HepG2 (cell line): ENCODE results near the gene LAMA5. TPM values are rescaled to one million over a fixed set of nuclear protein-coding genes. Genes with fewer than 3 reads are reported as not detected.

Experiments used
- CENPT ChIP-seq: sonication (generic); formaldehyde crosslinking; IDR thresholded peaks from 2 replicates; pipeline ENCODE4 v1.8.0; 2022; ENCODE audit warnings: low read depth, mild to moderate bottlenecking, moderate library complexity, missing genetic modification reagents
- HES4 ChIP-seq: sonication (generic); formaldehyde crosslinking; IDR thresholded peaks from 2 replicates; pipeline ENCODE4 v1.9.0; 2021; ENCODE audit warnings: mild to moderate bottlenecking, missing genetic modification reagents, borderline replicate concordance
- LCORL ChIP-seq, 2 experiments: fragments of 450-650 bp in 1 of 2; sonication (generic) in 1 of 2; formaldehyde crosslinking in 1 of 2; IDR thresholded peaks; 2 replicates each; pipeline versions ENCODE4 v1.5.0 to v1.6.1; 2017 to 2020; ENCODE audit warnings: antibody characterized with exemption in 1 of 2, missing genetic modification reagents in 1 of 2
- SMARCC2 ChIP-seq: fragments of 450-650 bp; IDR thresholded peaks from 2 replicates; pipeline ENCODE4 v1.6.1; 2017; ENCODE audit warnings: antibody characterized with exemption, mild to moderate bottlenecking
- TGIF2 ChIP-seq: IDR thresholded peaks from 2 replicates; pipeline ENCODE4 v1.6.1; 2016; ENCODE audit warnings: control low read depth, missing compliant biosample characterization
- USF2 ChIP-seq, 2 experiments: sonication (generic) in 1 of 2; formaldehyde crosslinking in 1 of 2; IDR thresholded peaks; 2 replicates each; pipeline versions ENCODE4 v1.5.1 to v1.6.1; 2011 to 2020; ENCODE audit warnings: borderline replicate concordance in 1 of 2, low read depth in 1 of 2, low read length in 1 of 2, mild to moderate bottlenecking in 1 of 2, missing genetic modification reagents in 1 of 2, moderate library complexity in 1 of 2
- ZBTB33 ChIP-seq: sonication (generic); formaldehyde crosslinking; IDR thresholded peaks from 2 replicates; pipeline ENCODE4 v1.4.0; 2020; ENCODE audit warnings: missing genetic modification reagents
- ZNF101 ChIP-seq: sonication (generic); formaldehyde crosslinking; IDR thresholded peaks from 2 replicates; pipeline ENCODE4 v1.4.0; 2020; ENCODE audit warnings: mild to moderate bottlenecking, low read depth, missing genetic modification reagents, borderline replicate concordance
- ZNF407 ChIP-seq: sonication (generic); formaldehyde crosslinking; IDR thresholded peaks from one replicate; pipeline ENCODE4 v1.5.1; 2020; ENCODE audit warnings: mild to moderate bottlenecking, missing genetic modification reagents; ENCODE audit errors: not compliant biosample characterization
- polyA plus RNA-seq, 8 experiments: library from polyadenylated mRNA; depleted of rRNA in 3 of 8; stranded (reverse) in 7 of 8; unstranded in 1 of 8; fragments of >200 nt; fragmentation: Illumina TruSeq in 4 of 8; extraction: Trizol in 4 of 8; gene quantifications; 2 replicates each; pipeline versions ENCODE4 v1.2.1 to v1.2.3, GENCODE V29; 2011 to 2016; ENCODE audit warnings: low read depth in 4 of 8, missing spikeins in 1 of 8, mixed read lengths in 1 of 8; ENCODE audit not compliant: insufficient read depth in 1 of 8
- total RNA-seq, 5 experiments: library from RNA; depleted of rRNA; stranded (reverse); fragments of >200 nt; fragmentation: Illumina TruSeq; extraction: Trizol; gene quantifications; 2 replicates each; pipeline ENCODE4 v1.2.3, GENCODE V29; 2016; ENCODE audit warnings: low read depth in 1 of 5

Gene LAMA5
- total and polyA plus RNA-seq, 2 of the 13 experiments (the other 11 are each of a cell fraction or from before 2014, with no cell fraction given), result 21.0 to 44.7 TPM

- peak; percentile 70 for TF ChIP-seq ZNF407 (CRISPR knock-in tag)
- TF ChIP-seq SMARCC2, result no peak
- TF ChIP-seq HES4 (CRISPR knock-in tag), result no peak; the same call in 1 of the 2 replicates
- TF ChIP-seq LCORL (IDR thresholded peaks at IDR 0.05), result no peak
- TF ChIP-seq LCORL (CRISPR knock-in tag; IDR thresholded peaks at IDR 0.05), result peak; percentile 79; the same call in 1 of the 2 replicates
- peak; percentile 19; the same call in 1 of the 2 replicates for TF ChIP-seq ZBTB33
- TF ChIP-seq ZNF101 (CRISPR knock-in tag), result peak; percentile 93; the same call in 1 of the 2 replicates
- peak; percentile 78; the same call in 1 of the 2 replicates for TF ChIP-seq TGIF2 (CRISPR knock-in tag)
- TF ChIP-seq USF2 (IDR thresholded peaks at IDR 0.05; ENCODE audit: low read depth, low read length), result no peak
- TF ChIP-seq USF2 (CRISPR knock-in tag; IDR thresholded peaks at IDR 0.05; ENCODE audit: borderline replicate concordance), result no peak
- TF ChIP-seq CENPT, result peak; percentile 78
Observed at GRCh38 chr20:62367633-62368391, 700 bp upstream of the LAMA5 start (continued).
